ENCODE data around the gene C11orf86. TPM values are rescaled to one million over a fixed set of nuclear protein-coding genes. Genes with fewer than 3 reads are reported as not detected.

C11orf86 gene
- total and polyA plus RNA-seq, 10 of the 15 experiments (the other 5 are each of a cell fraction or from before 2014, with no cell fraction given) = not detected

DNA sequence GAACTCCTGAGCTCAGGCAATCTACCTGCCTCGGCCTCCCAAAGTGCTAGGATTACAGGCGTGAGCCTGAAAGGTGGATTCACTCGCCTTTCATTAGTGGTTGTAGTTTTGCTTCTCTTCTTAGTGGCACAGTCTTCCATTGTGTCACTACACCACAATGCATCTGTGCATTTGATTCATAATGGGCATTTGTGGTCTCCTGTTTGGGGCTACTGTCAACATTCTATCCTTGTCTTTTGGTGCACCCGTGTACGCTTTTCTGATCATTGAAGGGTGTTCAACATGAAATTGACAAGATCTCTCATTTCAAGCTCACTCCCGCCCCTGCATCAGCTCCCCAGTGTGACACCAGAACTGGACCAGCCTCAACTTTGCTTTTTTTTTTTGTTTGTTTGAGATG is 45.8 kb downstream of the C11orf86 start (continued):
- TF ChIP-seq ATF2 (IDR thresholded peaks at IDR 0.05; ENCODE audit: low read length) (peak; percentile 60; the same call in 1 of the 2 replicates), SIX5 (IDR thresholded peaks at IDR 0.05; ENCODE audit: low read depth, low read length, severe bottlenecking) (no peak), NFXL1 (IDR thresholded peaks at IDR 0.05; ENCODE audit: borderline replicate concordance) (no peak), EED (IDR thresholded peaks at IDR 0.05; ENCODE audit: low read depth) (peak; percentile 35; the same call in 1 of the 2 replicates), CREB1 (IDR thresholded peaks at IDR 0.05; ENCODE audit: low read depth) (no peak), EGR1 (IDR thresholded peaks at IDR 0.05; ENCODE audit: borderline replicate concordance in 1 of 2, low read depth in 2 of 2, low read length in 2 of 2) (no peak), TCF3 (IDR thresholded peaks at IDR 0.05; ENCODE audit: borderline replicate concordance, insufficient read depth, low read depth, low read length) (peak; percentile 73; the same call in 1 of the 2 replicates), TARDBP (IDR thresholded peaks at IDR 0.05; ENCODE audit: borderline replicate concordance) (no peak), IRF4 (IDR thresholded peaks at IDR 0.05; ENCODE audit: low read depth, low read length) (peak; percentile 63; the same call in 1 of the 2 replicates), SMAD5 (IDR thresholded peaks at IDR 0.05; ENCODE audit: low read depth) (no peak), RUNX3 (IDR thresholded peaks at IDR 0.05; ENCODE audit: low read length) (peak; percentile 93), TCF12 (IDR thresholded peaks at IDR 0.05; ENCODE audit: low read depth, low read length) (peak; percentile 75; the same call in 1 of the 2 replicates), IKZF2 (IDR thresholded peaks at IDR 0.05) (0 out of 4 replicates have a peak, but pooled peaks of 1 of the 2 experiments have one; percentile 21), NR2C2 (IDR thresholded peaks at IDR 0.05; ENCODE audit: borderline replicate concordance, control insufficient read depth, insufficient read length, low read depth) (no peak), CBFB (IDR thresholded peaks at IDR 0.05; ENCODE audit: low read depth) (peak; percentile 50; the same call in 1 of the 2 replicates), MYC (IDR thresholded peaks at IDR 0.05; ENCODE audit: insufficient read depth, insufficient read length, insufficient replicate concordance, low read length, severe bottlenecking) (no peak)
